ENCODE data around the gene WDR26. TPM values are rescaled to one million over a fixed set of nuclear protein-coding genes. Genes with fewer than 3 reads are reported as not detected.
A peak's percentile ranks its signal among the peaks of the same experiment; 100 is the strongest.
"Not testable (repeated sequence)": the region's sequence is repeated elsewhere in the genome, so short reads cannot be mapped to it uniquely, and the experiment has no call there.

WDR26 gene
- total RNA-seq (100 to 1,000 TPM; 173 to 176 TPM), total RNA-seq (72.6 to 396 (median 224) reads per million in 172 experiments)
- polyA plus RNA-seq (2013, experiment 1 of 2) = 85.3 TPM
- polyA plus RNA-seq (2013, experiment 2 of 2) = 99.5 TPM

GRCh38 chr1:224434691-224435317 lies at the start of gene WDR26:
Gene WDR26, minus strand, starts transcription at chr1:224434797.
- H3K36me3 Mint-ChIP-seq (ENCODE audit: low read depth) = peaks cover 51% of the 10 kb centered on the region
- H3K27ac Mint-ChIP-seq = peak within 1 kb of the TSS; percentile 100
- peak within 1 kb of the TSS; percentile 99 for H3K4me3 Mint-ChIP-seq
- Histone ChIP-seq H3K36me3 (ENCODE audit: insufficient read depth, low read length) (peaks cover 10% of the 10 kb centered on the region), H3K4me1 (ENCODE audit: insufficient read depth, low read length) (peaks cover 29% of the 10 kb centered on the region), H3K4me3 (ENCODE audit: low read length) (peak within 1 kb of the TSS; percentile 84), H3K9me3 (ENCODE audit: control insufficient read depth in 1 of 2, insufficient read depth in 1 of 2, low read length in 2 of 2) (no peaks in the 10 kb centered on the region), H3K27me3 (ENCODE audit: control insufficient read depth in 1 of 2, insufficient read depth in 2 of 2, low read length in 2 of 2) (no peaks in the 10 kb centered on the region), H3K27ac (ENCODE audit: low read depth in 1 of 2, low read length in 2 of 2) (peak within 1 kb of the TSS; percentile 91 to 95)
- ChIA-PET CTCF (interaction anchor here (3.0 kb wide), 1 partner anchor 22 kb away, joined by 13 read pairs; no protein-coding TSS in a partner anchor), POLR2A (interaction anchor here (0.6 to 3.4 kb wide), 14 partner anchors 9 to 321 kb away, joined by 3 to 12 read pairs (median 6); partner anchors contain the start of genes DEGS1, FBXO28 and NVL)
- ATAC-seq (ENCODE audit: poor library complexity) = peak; percentile 82
- H3K9me3 Mint-ChIP-seq = no peaks in the 10 kb centered on the region
- peak; percentile 62 to 93 (median 74) for DNase-seq
- TF ChIP-seq, protein P1, sequence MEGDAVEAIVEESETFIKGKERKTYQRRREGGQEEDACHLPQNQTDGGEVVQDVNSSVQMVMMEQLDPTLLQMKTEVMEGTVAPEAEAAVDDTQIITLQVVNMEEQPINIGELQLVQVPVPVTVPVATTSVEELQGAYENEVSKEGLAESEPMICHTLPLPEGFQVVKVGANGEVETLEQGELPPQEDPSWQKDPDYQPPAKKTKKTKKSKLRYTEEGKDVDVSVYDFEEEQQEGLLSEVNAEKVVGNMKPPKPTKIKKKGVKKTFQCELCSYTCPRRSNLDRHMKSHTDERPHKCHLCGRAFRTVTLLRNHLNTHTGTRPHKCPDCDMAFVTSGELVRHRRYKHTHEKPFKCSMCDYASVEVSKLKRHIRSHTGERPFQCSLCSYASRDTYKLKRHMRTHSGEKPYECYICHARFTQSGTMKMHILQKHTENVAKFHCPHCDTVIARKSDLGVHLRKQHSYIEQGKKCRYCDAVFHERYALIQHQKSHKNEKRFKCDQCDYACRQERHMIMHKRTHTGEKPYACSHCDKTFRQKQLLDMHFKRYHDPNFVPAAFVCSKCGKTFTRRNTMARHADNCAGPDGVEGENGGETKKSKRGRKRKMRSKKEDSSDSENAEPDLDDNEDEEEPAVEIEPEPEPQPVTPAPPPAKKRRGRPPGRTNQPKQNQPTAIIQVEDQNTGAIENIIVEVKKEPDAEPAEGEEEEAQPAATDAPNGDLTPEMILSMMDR (IDR thresholded peaks at IDR 0.05) = no peak
- H3K27me3 Mint-ChIP-seq = no peaks in the 10 kb centered on the region
- intact Hi-C loops (cut with DNase I, micrococcal nuclease) = loop anchor here (1.0 to 10.0 kb wide), 6 partner anchors 22 to 1720 kb away; partner anchors contain the start of genes AIDA (in 1 of the 2), BROX (in 1 of the 2), DEGS1 (in 1 of the 2) and TP53BP2 (in 1 of the 2)
- H3K4me1 Mint-ChIP-seq (ENCODE audit: low read depth) = peaks cover 58% of the 10 kb centered on the region

- H3K27ac Mint-ChIP-seq; H3K27ac ChIP-seq (ENCODE audit: low read depth in 1 of 2, low read length in 2 of 2); H3K4me3 Mint-ChIP-seq; H3K4me1 ChIP-seq (ENCODE audit: insufficient read depth, low read length); POLR2A ChIA-PET; H3K9me3 ChIP-seq (ENCODE audit: control insufficient read depth in 1 of 2, insufficient read depth in 1 of 2, low read length in 2 of 2); H3K36me3 Mint-ChIP-seq (ENCODE audit: low read depth); ATAC-seq (ENCODE audit: poor library complexity); H3K27me3 Mint-ChIP-seq; H3K4me1 Mint-ChIP-seq (ENCODE audit: low read depth); intact Hi-C loops (cut with DNase I, micrococcal nuclease); H3K4me3 ChIP-seq (ENCODE audit: low read length); H3K27me3 ChIP-seq (ENCODE audit: control insufficient read depth in 1 of 2, insufficient read depth in 2 of 2, low read length in 2 of 2); DNase-seq; H3K9me3 Mint-ChIP-seq; H3K36me3 ChIP-seq (ENCODE audit: insufficient read depth, low read length); CTCF ChIA-PET: not testable (repeated sequence)
These were observed 48.6 kb upstream of the WDR26 start for GRCh38 chr1:224483206-224483605.

- no peaks in the 10 kb centered on the region for H3K4me1 Mint-ChIP-seq (ENCODE audit: low read depth)
- no peaks in the 10 kb centered on the region for H3K27me3 ChIP-seq (ENCODE audit: control insufficient read depth in 1 of 2, insufficient read depth in 2 of 2, low read length in 2 of 2)
- POLR2A ChIA-PET = no interaction called here
- H3K9me3 Mint-ChIP-seq = peaks cover 5% of the 10 kb centered on the region
- H3K27me3 Mint-ChIP-seq = no peaks in the 10 kb centered on the region
- TF ChIP-seq, protein P1 (IDR thresholded peaks at IDR 0.05) = no peak
- intact Hi-C loops (cut with DNase I, micrococcal nuclease) = no loop called here
- ATAC-seq (ENCODE audit: poor library complexity) (no peak), DNase-seq (no peak)
- H3K36me3 ChIP-seq (ENCODE audit: insufficient read depth, low read length) = no peaks in the 10 kb centered on the region
- H3K9me3 ChIP-seq (ENCODE audit: control insufficient read depth in 1 of 2, insufficient read depth in 1 of 2, low read length in 2 of 2) = peaks cover 0 to 4% of the 10 kb centered on the region in 2 experiments
- H3K4me1 ChIP-seq (ENCODE audit: insufficient read depth, low read length) = no peaks in the 10 kb centered on the region
- H3K27ac ChIP-seq (ENCODE audit: low read depth in 1 of 2, low read length in 2 of 2) = no peak overlapping the region
- H3K4me3 ChIP-seq (ENCODE audit: low read length) = no peak overlapping the region
- no peak overlapping the region for H3K27ac Mint-ChIP-seq
- CTCF ChIA-PET = no interaction called here
- no peak overlapping the region for H3K4me3 Mint-ChIP-seq
- no peaks in the 10 kb centered on the region for H3K36me3 Mint-ChIP-seq (ENCODE audit: low read depth)
These were observed 48.0 kb upstream of the WDR26 start for GRCh38 chr1:224482619-224483018.
